Hepatocyte (in vitro differentiated cells): ENCODE measurements around the gene EEFSEC.

Experiments used
- EZH2 ChIP-seq: fragments of 200-600 bp; sonication (generic); IDR thresholded peaks from 2 replicates; pipeline ENCODE4 v1.6.1; 2016; ENCODE audit warnings: antibody characterized with exemption, mild to moderate bottlenecking, borderline replicate concordance
- TF ChIP-seq, protein P1 (sequence below): fragments of 200-600 bp; sonication (generic); IDR thresholded peaks from 2 replicates; pipeline ENCODE4 v1.5.1; 2016; ENCODE audit warnings: antibody characterized with exemption, mild to moderate bottlenecking; ENCODE audit not compliant: poor library complexity

DNA sequence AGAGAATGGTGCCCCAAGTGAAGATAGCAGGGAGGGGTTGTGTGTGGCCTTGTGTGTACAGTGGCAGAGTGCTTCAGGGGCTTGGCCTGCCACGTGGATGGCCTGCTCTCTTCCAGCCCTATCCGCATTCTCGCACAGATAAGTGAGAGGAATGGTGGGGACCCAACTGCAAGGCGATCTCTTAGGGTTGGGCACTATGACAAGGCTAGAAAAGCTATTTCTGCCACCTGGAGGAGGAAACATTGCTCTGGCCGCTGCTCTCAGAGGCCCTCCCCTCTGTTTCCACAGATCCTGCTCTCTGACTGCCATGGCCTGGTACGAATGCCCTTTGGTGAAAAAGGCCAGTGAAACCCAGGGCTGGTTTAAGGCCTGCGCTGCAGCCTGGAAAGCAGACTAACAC, 20.6 kb downstream of the EEFSEC start:
- TF ChIP-seq, protein P1, sequence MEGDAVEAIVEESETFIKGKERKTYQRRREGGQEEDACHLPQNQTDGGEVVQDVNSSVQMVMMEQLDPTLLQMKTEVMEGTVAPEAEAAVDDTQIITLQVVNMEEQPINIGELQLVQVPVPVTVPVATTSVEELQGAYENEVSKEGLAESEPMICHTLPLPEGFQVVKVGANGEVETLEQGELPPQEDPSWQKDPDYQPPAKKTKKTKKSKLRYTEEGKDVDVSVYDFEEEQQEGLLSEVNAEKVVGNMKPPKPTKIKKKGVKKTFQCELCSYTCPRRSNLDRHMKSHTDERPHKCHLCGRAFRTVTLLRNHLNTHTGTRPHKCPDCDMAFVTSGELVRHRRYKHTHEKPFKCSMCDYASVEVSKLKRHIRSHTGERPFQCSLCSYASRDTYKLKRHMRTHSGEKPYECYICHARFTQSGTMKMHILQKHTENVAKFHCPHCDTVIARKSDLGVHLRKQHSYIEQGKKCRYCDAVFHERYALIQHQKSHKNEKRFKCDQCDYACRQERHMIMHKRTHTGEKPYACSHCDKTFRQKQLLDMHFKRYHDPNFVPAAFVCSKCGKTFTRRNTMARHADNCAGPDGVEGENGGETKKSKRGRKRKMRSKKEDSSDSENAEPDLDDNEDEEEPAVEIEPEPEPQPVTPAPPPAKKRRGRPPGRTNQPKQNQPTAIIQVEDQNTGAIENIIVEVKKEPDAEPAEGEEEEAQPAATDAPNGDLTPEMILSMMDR, result peak; percentile 6
- no peak for TF ChIP-seq EZH2
